Smooth muscle cell (in vitro differentiated cells): Measurements from ENCODE around the gene PXYLP1. TPM values are rescaled to one million over a fixed set of nuclear protein-coding genes. Genes with fewer than 3 reads are reported as not detected.

Experiments used
- DNase-seq: peaks from one replicate; lab custom pipeline; 2025; ENCODE audit not compliant: unreplicated experiment; lab: John Stamatoyannopoulos, UW
- H2AFZ ChIP-seq: fragments of 200-600 bp; sonication (generic); 2 replicates; pipeline ENCODE4 v1.6.0; 2016; ENCODE audit warnings: antibody characterized with exemption, low read depth, mild to moderate bottlenecking
- H3F3A ChIP-seq: fragments of 200-600 bp; sonication (generic); 2 replicates; pipeline ENCODE4 v1.6.0; 2017; ENCODE audit warnings: antibody characterized with exemption, low read depth
- H3K27ac ChIP-seq: fragments of 200-600 bp; sonication (generic); 2 replicates; pipeline ENCODE4 v1.5.1; 2016; ENCODE audit warnings: low read depth, mild to moderate bottlenecking
- H3K27me3 ChIP-seq: fragments of 200-600 bp; sonication (generic); 2 replicates; pipeline ENCODE4 v1.6.1; 2016; ENCODE audit warnings: low read depth, mild to moderate bottlenecking
- H3K36me3 ChIP-seq: fragments of 200-600 bp; sonication (generic); 2 replicates; pipeline ENCODE4 v1.5.1; 2016; ENCODE audit warnings: low read depth
- H3K4me1 ChIP-seq: fragments of 200-600 bp; sonication (generic); 2 replicates; pipeline ENCODE4 v1.5.1; 2016; ENCODE audit warnings: low read depth
- H3K4me2 ChIP-seq: fragments of 200-600 bp; sonication (generic); 2 replicates; pipeline ENCODE4 v1.6.0; 2016; ENCODE audit warnings: mild to moderate bottlenecking
- H3K4me3 ChIP-seq: fragments of 200-600 bp; sonication (generic); 2 replicates; pipeline ENCODE4 v1.5.1; 2016; ENCODE audit warnings: mild to moderate bottlenecking
- H3K79me2 ChIP-seq: fragments of 200-600 bp; sonication (generic); 2 replicates; pipeline ENCODE4 v1.6.0; 2016; ENCODE audit warnings: low read depth, mild to moderate bottlenecking
- H3K9ac ChIP-seq: fragments of 200-600 bp; sonication (generic); 2 replicates; pipeline ENCODE4 v1.6.0; 2016; ENCODE audit warnings: low read depth
- H3K9me3 ChIP-seq: fragments of 200-600 bp; sonication (generic); replicated peaks from 2 replicates; pipeline ENCODE4 v1.5.1; 2016; ENCODE audit warnings: low read depth
- H4K20me1 ChIP-seq: fragments of 200-600 bp; sonication (generic); 2 replicates; pipeline ENCODE4 v1.6.0; 2016; ENCODE audit warnings: low read depth
- CTCF ChIP-seq: fragments of 200-600 bp; sonication (generic); IDR thresholded peaks from 2 replicates; pipeline ENCODE4 v1.5.1; 2017; ENCODE audit warnings: borderline replicate concordance, mild to moderate bottlenecking, antibody characterized with exemption; ENCODE audit not compliant: insufficient read depth, poor library complexity, severe bottlenecking
- WGBS: methylation state at CpG from one replicate; pipeline ENCODE4 v1.1.7; 2016; ENCODE audit warnings: low lambda C conversion rate; 5-methylcytosine and 5-hydroxymethylcytosine counted together
- polyA plus RNA-seq: library from polyadenylated mRNA; unstranded; fragments of >200 nt; fragmentation: Nextera tagmentation; extraction: Ambion mirVana; gene quantifications from 2 replicates; pipeline ENCODE4 v1.2.1, GENCODE V29; 2016
- total RNA-seq: library from RNA; depleted of rRNA; stranded (reverse); fragments of >200 nt; gene quantifications from 2 replicates; pipeline ENCODE4 v1.2.3, GENCODE V29; 2014

The PXYLP1 gene
- total and polyA plus RNA-seq, 2 experiments from 2014 or later, result 3.3 to 5.6 TPM

GRCh38 chr3:141278196-141279076, 46.8 kb downstream of the PXYLP1 start:
- Histone ChIP-seq H4K20me1 (no peaks in the 10 kb centered on the region), H3K27me3 (no peaks in the 10 kb centered on the region), H3K4me3 (no peak overlapping the region), H3K79me2 (no peaks in the 10 kb centered on the region), H3K4me1 (no peaks in the 10 kb centered on the region), H3K36me3 (no peaks in the 10 kb centered on the region), H2AFZ (no peak overlapping the region), H3K4me2 (no peak overlapping the region), H3F3A (no peaks in the 10 kb centered on the region), H3K9ac (no peak overlapping the region), H3K9me3 (no peaks in the 10 kb centered on the region), H3K27ac (no peak overlapping the region)
- DNase-seq, result no peak
- no peak for TF ChIP-seq CTCF
- 94% methylated on average over 17 of the region's 17 CpGs for WGBS

- H3K9ac ChIP-seq, result no peak overlapping the region
- no peak for DNase-seq
These were observed 47.7 kb downstream of the PXYLP1 start for GRCh38 chr3:141279077-141279967.

GRCh38 chr3:141280086-141280485, 48.5 kb downstream of the PXYLP1 start:
- Histone ChIP-seq H3K4me3 (no peak overlapping the region), H3K9ac (no peak overlapping the region), H3K27ac (no peak overlapping the region)

More at GRCh38 chr3:141279077-141279967, 47.7 kb downstream of the PXYLP1 start:
- Histone ChIP-seq H3K27me3 (no peaks in the 10 kb centered on the region), H3K36me3 (no peaks in the 10 kb centered on the region), H3K79me2 (no peaks in the 10 kb centered on the region), H3K9me3 (no peaks in the 10 kb centered on the region), H3K4me3 (no peak overlapping the region), H3K4me2 (no peak overlapping the region), H3K27ac (no peak overlapping the region), H2AFZ (no peak overlapping the region), H3F3A (no peaks in the 10 kb centered on the region), H4K20me1 (no peaks in the 10 kb centered on the region), H3K4me1 (no peaks in the 10 kb centered on the region)
- WGBS, result 77% methylated on average over 16 of the region's 16 CpGs
- peak; percentile 41 for TF ChIP-seq CTCF

More at GRCh38 chr3:141280086-141280485, 48.5 kb downstream of the PXYLP1 start:
- DNase-seq, result no peak
- 60% methylated on average over 5 of the region's 5 CpGs for WGBS
- H3K36me3 ChIP-seq, result no peaks in the 10 kb centered on the region
- H3K27me3 ChIP-seq, result no peaks in the 10 kb centered on the region
- no peaks in the 10 kb centered on the region for H4K20me1 ChIP-seq
- no peak for TF ChIP-seq CTCF
- no peak overlapping the region for H2AFZ ChIP-seq
- H3F3A ChIP-seq, result no peaks in the 10 kb centered on the region
- no peaks in the 10 kb centered on the region for H3K9me3 ChIP-seq
- no peak overlapping the region for H3K4me2 ChIP-seq
- no peaks in the 10 kb centered on the region for H3K79me2 ChIP-seq
- no peaks in the 10 kb centered on the region for H3K4me1 ChIP-seq
